Measurements from ENCODE around the gene SCN9A. TPM values are rescaled to one million over a fixed set of nuclear protein-coding genes. Genes with fewer than 3 reads are reported as not detected.
A peak's percentile ranks its signal among the peaks of the same experiment; 100 is the strongest.

The SCN9A gene
- total and polyA plus RNA-seq, 9 of the 15 experiments (the other 6 are each of a cell fraction or from before 2014, with no cell fraction given): 1.4 to 22.8 (median 7.1) TPM

DNA sequence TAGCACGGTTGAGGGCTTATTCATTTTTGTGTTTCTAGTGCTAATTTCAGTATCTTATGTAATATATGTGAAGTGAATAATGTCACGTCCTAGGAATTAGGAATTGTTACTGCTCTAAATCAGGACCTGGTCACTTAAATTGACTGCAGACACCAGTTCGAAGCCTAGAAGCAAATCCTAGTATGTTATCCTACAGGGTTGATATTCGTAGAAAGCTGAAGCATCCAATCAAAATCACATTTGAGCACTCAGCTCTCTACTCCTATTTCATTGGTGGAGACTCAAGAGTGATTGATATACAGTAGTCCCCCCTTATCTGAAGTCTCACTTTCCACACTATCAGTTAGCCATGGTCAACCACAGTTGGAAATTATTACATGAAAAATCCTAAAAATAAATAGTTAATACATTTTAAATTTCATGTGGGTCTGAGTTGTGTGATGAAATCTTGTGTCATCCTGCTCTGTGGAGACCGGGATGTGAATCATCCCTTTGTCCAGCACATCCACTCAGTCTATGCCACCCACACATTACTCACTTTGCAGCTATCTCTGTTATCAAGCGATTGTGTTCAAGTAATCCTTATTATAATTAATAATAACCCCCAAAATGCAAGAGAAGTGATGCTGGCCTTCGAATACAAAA, 35.2 kb upstream of the SCN9A start (continued):
- no peak for TF ChIP-seq ZNF280B (CRISPR knock-in tag; IDR thresholded peaks at IDR 0.05)
- no peak for TF ChIP-seq CSDE1 (IDR thresholded peaks at IDR 0.05)
- no peak for TF ChIP-seq HNRNPH1 (optimal IDR thresholded peaks at IDR 0.05; ENCODE audit: low read depth, low read length)
- TF ChIP-seq, protein P1, sequence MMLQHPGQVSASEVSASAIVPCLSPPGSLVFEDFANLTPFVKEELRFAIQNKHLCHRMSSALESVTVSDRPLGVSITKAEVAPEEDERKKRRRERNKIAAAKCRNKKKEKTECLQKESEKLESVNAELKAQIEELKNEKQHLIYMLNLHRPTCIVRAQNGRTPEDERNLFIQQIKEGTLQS (IDR thresholded peaks at IDR 0.05): peak; percentile 97
- TF ChIP-seq, protein P1 (CRISPR knock-in tag; conservative IDR thresholded peaks at IDR 0.05): no peak
- 0 out of 2 replicates have a peak, but pooled peaks have one; percentile 32 for TF ChIP-seq FOXJ2 (tag; IDR thresholded peaks at IDR 0.05)
- TF ChIP-seq EWSR1 (IDR thresholded peaks at IDR 0.05; ENCODE audit: borderline replicate concordance, low read depth, partially characterized antibody): no peak
- TF ChIP-seq EGR1 (conservative IDR thresholded peaks at IDR 0.05): peak; percentile 91
- no peak for TF ChIP-seq FOXP1 (CRISPR knock-in tag; IDR thresholded peaks at IDR 0.05)
- peak; percentile 74; the same call in 1 of the 2 replicates for TF ChIP-seq ATF7 (IDR thresholded peaks at IDR 0.05)
- no peak for TF ChIP-seq CREM (IDR thresholded peaks at IDR 0.05; ENCODE audit: low read depth)
- TF ChIP-seq, protein P2, sequence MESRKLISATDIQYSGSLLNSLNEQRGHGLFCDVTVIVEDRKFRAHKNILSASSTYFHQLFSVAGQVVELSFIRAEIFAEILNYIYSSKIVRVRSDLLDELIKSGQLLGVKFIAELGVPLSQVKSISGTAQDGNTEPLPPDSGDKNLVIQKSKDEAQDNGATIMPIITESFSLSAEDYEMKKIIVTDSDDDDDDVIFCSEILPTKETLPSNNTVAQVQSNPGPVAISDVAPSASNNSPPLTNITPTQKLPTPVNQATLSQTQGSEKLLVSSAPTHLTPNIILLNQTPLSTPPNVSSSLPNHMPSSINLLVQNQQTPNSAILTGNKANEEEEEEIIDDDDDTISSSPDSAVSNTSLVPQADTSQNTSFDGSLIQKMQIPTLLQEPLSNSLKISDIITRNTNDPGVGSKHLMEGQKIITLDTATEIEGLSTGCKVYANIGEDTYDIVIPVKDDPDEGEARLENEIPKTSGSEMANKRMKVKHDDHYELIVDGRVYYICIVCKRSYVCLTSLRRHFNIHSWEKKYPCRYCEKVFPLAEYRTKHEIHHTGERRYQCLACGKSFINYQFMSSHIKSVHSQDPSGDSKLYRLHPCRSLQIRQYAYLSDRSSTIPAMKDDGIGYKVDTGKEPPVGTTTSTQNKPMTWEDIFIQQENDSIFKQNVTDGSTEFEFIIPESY (CRISPR knock-in tag; IDR thresholded peaks at IDR 0.05): no peak
- peak; percentile 36; the same call in 1 of the 2 replicates for TF ChIP-seq PKNOX1 (IDR thresholded peaks at IDR 0.05)
- no peak for TF ChIP-seq ZNF217 (CRISPR knock-in tag; IDR thresholded peaks at IDR 0.05)
- 0 out of 2 replicates have a peak, but pooled peaks have one; percentile 2 for TF ChIP-seq MBD2 (IDR thresholded peaks at IDR 0.05; ENCODE audit: borderline replicate concordance, low read depth)
- TF ChIP-seq NFE2L1 (tag; IDR thresholded peaks at IDR 0.05; ENCODE audit: borderline replicate concordance, low read depth): no peak
- no peak for TF ChIP-seq ZFP1 (CRISPR knock-in tag; IDR thresholded peaks at IDR 0.05)
- no peak for TF ChIP-seq UBTF (IDR thresholded peaks at IDR 0.05; ENCODE audit: borderline replicate concordance in 1 of 2, low read depth in 2 of 2, low read length in 2 of 2)
- TF ChIP-seq L3MBTL2 (IDR thresholded peaks at IDR 0.05): no peak
